DMS79 treated with DMSO at 0.1 percent for 48 hours (cell line): ENCODE results near the gene WDR86.

Source experiments
- DNase-seq: peaks from one replicate; lab custom pipeline; 2025; lab: John Stamatoyannopoulos, UW

Gene WDR86

GRCh38 chr7:151390598-151391357 lies 19.1 kb downstream of the WDR86 start:
- DNase-seq: no peak

GRCh38 chr7:151389768-151390597 lies 19.9 kb downstream of the WDR86 start:
- DNase-seq: no peak

- DNase-seq: no peak
Measured at GRCh38 chr7:151389096-151389767, 20.6 kb downstream of the WDR86 start.

GRCh38 chr7:151388430-151388829 lies 21.4 kb downstream of the WDR86 start:
- DNase-seq: no peak

GRCh38 chr7:151388007-151388297 lies 21.9 kb downstream of the WDR86 start:
- DNase-seq: no peak

- no peak for DNase-seq
Measured at GRCh38 chr7:151387161-151388006, 22.5 kb downstream of the WDR86 start.

- no peak for DNase-seq
Measured at GRCh38 chr7:151386301-151387160, 23.3 kb downstream of the WDR86 start.

GRCh38 chr7:151385626-151386300 lies 24.1 kb downstream of the WDR86 start:
- DNase-seq: no peak

- DNase-seq: no peak
Measured at GRCh38 chr7:151384776-151385625, 24.8 kb downstream of the WDR86 start.

GRCh38 chr7:151384352-151384697 lies 25.5 kb downstream of the WDR86 start:
- DNase-seq: no peak

- DNase-seq: no peak
Measured at GRCh38 chr7:151383638-151384351, 26.0 kb downstream of the WDR86 start.

- DNase-seq: peak; percentile 11
Measured at GRCh38 chr7:151382079-151382885, 27.6 kb downstream of the WDR86 start.

- no peak for DNase-seq
Measured at GRCh38 chr7:151381348-151382078, 28.3 kb downstream of the WDR86 start.

GRCh38 chr7:151381098-151381347 lies 28.8 kb downstream of the WDR86 start:
- no peak for DNase-seq

GRCh38 chr7:151380199-151381097 lies 29.4 kb downstream of the WDR86 start:
- DNase-seq: no peak

GRCh38 chr7:151379534-151380198 lies 30.2 kb downstream of the WDR86 start:
- no peak for DNase-seq
